Right renal pelvis (tissue), 4 donors: Measurements from ENCODE around the gene SPRR5. TPM values are rescaled to one million over a fixed set of nuclear protein-coding genes. Genes with fewer than 3 reads are reported as not detected.
A peak's percentile ranks its signal among the peaks of the same experiment; 100 is the strongest.

Source experiments
- DNase-seq, 4 donors: peaks; one replicate each; pipeline ENCODE4 v3.0.0-alpha.2; 2013; ENCODE audit warnings: low read depth in 4 of 4, low spot score in 3 of 4, missing footprints in 1 of 4
- polyA plus RNA-seq, 4 donors: library from polyadenylated mRNA; unstranded; fragments of 120-200 nt; gene quantifications; one replicate each; pipeline ENCODE4 v1.2.1, GENCODE V29; 2013; ENCODE audit not compliant: insufficient read length in 4 of 4

SPRR5 gene
- polyA plus RNA-seq, 4 donors: not detected

- peak in 1 of 4 donors; percentile 8 for DNase-seq
Measured at GRCh38 chr1:152981146-152981871, 34.3 kb downstream of the SPRR5 start.

DNA sequence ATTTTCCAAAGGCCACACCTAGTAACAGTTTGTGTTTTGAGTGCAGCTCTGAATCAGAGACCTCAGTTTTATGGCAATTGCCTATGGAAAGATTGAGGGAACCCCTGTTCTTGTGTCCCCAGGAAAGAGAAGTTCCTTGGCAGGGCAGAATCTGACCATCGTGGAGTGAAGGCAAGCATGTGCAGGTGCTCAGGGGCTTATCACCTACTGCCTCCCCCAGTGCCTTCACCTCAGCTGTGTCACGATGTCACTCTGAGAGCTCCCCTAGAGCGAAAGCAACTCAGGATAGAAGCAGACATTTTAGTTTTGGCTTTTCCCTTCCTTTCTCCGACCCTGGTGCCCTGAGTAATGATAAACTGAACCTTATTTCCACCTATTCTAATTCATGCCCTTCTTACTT is 35.1 kb downstream of the SPRR5 start:
- no peak for DNase-seq

DNA sequence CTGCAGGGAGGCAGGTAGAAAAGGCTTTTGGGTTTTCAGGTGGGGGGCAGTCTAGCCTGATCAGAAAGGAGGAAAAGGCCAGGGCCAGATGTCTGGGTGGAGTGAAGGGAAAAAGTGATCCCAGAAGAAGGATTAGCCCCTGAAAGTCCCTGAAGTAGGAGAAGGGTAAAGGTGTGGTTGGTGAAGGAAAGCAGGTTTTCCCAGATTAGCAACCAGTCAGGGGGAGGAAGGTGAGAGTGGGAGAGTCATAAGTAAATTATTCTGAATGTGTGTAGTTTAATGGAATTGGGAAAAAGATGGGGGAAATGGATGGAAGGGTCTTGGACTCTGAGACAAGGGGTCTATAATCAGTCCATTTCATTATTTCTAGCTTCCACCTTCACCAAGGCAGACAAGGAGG is 36.2 kb downstream of the SPRR5 start:
- no peak for DNase-seq

GRCh38 chr1:152983743-152984142 is 36.7 kb downstream of the SPRR5 start, which contains the start of gene SPRR1A:
TSS of gene SPRR1A (plus strand) at chr1:152984081. CDS start at chr1:152985231, 1,150 bp downstream.
- no peak for DNase-seq

- DNase-seq: no peak
Measured at GRCh38 chr1:152986578-152986977, 39.6 kb downstream of the SPRR5 start.

DNA sequence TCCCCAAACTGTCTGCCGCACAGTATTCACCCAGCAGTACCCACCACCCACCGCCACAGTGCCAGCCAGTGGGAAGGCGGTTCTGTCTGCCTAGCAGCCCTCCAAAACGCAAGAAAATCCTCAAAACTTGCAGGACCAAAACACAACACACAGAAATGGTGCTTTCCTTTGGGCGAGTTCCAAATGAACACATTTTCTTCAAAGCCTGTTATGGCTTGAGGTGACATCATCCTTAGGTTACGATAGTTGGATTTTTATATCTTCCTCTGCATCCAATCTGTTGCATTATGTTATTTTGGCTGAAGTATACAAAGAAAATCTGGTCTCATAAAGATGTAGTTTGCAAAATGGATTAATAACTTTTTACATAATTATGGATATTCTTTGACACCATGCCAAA is 46.2 kb downstream of the SPRR5 start:
- DNase-seq: no peak

- no peak for DNase-seq
Measured at GRCh38 chr1:152995842-152996241, 48.8 kb downstream of the SPRR5 start.

DNA sequence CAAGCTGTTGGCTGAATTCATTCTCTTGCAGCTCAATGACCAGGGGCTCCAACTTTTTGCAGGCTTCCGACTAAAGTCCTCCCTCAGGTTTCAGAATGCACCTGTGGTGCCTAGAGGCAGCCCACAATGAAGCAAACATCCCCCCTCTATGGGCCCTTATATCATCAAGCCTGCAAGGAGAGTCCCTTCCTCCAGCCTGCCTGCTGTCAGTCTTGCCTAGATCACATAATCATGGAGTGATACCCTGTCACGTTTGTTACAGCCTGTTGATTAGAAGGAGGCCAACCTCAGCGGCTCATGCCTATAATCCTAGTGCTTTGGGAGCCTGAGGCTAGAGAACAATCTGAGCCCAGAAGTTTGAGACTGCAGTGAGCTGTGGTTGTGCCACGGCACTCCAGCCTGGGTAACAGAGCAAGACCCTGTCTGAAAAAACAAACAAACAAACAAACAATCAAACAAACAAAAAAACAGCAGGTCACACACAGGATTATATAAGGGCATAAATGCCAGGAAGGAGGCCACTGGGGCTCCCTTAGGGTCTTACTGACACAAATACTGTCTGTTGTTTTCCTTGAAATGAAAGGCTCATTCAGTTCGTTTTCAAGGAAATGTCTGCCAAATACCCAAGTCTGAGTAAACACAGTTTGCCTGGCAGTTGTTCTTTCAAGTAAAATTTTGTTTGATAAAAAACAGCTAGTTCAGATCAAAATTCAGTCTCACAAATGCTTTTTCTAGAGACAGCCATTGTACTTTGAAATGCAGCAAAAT is 49.8 kb downstream of the SPRR5 start:
- no peak for DNase-seq

DNA sequence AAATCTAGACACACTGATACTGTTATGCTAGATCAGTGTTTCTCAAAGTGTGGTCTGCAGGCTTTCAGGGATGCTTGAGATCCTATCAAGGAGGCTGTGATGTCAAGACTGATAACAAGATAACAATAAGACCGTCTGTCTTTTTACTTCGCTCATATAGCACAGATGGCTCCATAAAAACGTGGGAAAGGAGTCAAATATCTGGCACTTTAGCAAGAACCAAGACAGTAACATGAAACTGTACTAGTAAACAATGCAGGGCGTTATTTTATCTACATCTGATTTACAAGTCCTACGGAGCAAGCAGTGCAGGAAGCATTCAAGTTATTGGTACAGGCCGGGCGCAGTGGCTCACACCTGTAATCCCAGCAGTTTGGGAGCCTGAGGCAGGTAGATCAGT is 50.9 kb downstream of the SPRR5 start:
- no peak for DNase-seq

GRCh38 chr1:152998476-152998875 is 51.5 kb downstream of the SPRR5 start:
- no peak for DNase-seq

Other genes starting within 250 kb of the SPRR5 start
- gene LCE2A, start 248.9 kb upstream of the SPRR5 start, polyA plus RNA-seq: not detected
- not detected for gene LCE4A, start 239.0 kb upstream of the SPRR5 start, polyA plus RNA-seq
- gene KPRP, start 189.2 kb upstream of the SPRR5 start, polyA plus RNA-seq: not detected
- not detected for gene LCE1F, start 172.1 kb upstream of the SPRR5 start, polyA plus RNA-seq
- gene LCE1E, start 160.9 kb upstream of the SPRR5 start, polyA plus RNA-seq: not detected
- gene LCE1D, start 150.5 kb upstream of the SPRR5 start, polyA plus RNA-seq: not detected
- gene LCE1C, start 140.6 kb upstream of the SPRR5 start, polyA plus RNA-seq: not detected
- gene LCE1B, start 135.2 kb upstream of the SPRR5 start, polyA plus RNA-seq: not detected
- gene LCE1A, start 119.7 kb upstream of the SPRR5 start, polyA plus RNA-seq: not detected
- gene LCE6A, start 104.3 kb upstream of the SPRR5 start, polyA plus RNA-seq: not detected
- gene LCE7A, start 87.2 kb upstream of the SPRR5 start, polyA plus RNA-seq: not detected
- not detected for gene SMCP, start 68.9 kb upstream of the SPRR5 start, polyA plus RNA-seq
- under 1 TPM in 3 of 4 donors, not detected in 1; 0.24 to 0.67 (median 0.55) TPM for gene IVL, start 38.7 kb upstream of the SPRR5 start, polyA plus RNA-seq
- not detected for gene SPRR4, start 23.4 kb downstream of the SPRR5 start, polyA plus RNA-seq
- under 1 TPM in 1 of 4 donors, not detected in 3; 0.21 TPM for gene SPRR1A, start 36.9 kb downstream of the SPRR5 start, polyA plus RNA-seq
- under 1 TPM in 2 of 4 donors, not detected in 2; 0.18 to 0.49 TPM for gene SPRR3, start 54.5 kb downstream of the SPRR5 start, polyA plus RNA-seq
- not detected for gene SPRR1B, start 84.0 kb downstream of the SPRR5 start, polyA plus RNA-seq
- not detected for gene SPRR2D, start 93.9 kb downstream of the SPRR5 start, polyA plus RNA-seq
- gene SPRR2A, start 110.3 kb downstream of the SPRR5 start, polyA plus RNA-seq: under 1 TPM in 1 of 4 donors, not detected in 3; 0.09 TPM
- gene SPRR2B, start 124.4 kb downstream of the SPRR5 start, polyA plus RNA-seq: under 1 TPM in 1 of 4 donors, not detected in 3; 0.17 TPM
- not detected for gene SPRR2E, start 147.3 kb downstream of the SPRR5 start, polyA plus RNA-seq
- gene SPRR2F, start 166.3 kb downstream of the SPRR5 start, polyA plus RNA-seq: not detected
- gene SPRR2G, start 203.7 kb downstream of the SPRR5 start, polyA plus RNA-seq: not detected